Activated T-cell treated with anti-CD3 and anti-CD28 coated beads, Interleukin-2, amount 50 U/mL, for 72 hours (primary cell): Measurements from ENCODE around the gene CA4. TPM values are rescaled to one million over a fixed set of nuclear protein-coding genes. Genes with fewer than 3 reads are reported as not detected.
"Not testable (repeated sequence)": the region's sequence is repeated elsewhere in the genome, so short reads cannot be mapped to it uniquely, and the experiment has no call there.

Experiments used
- ATAC-seq, 2 donors: fragments of 150-1000 bp; cut with Tn5 transposase; replicated peaks in 1 of 2; 2 replicates each; pipeline ENCODE4 v1.10.0; 2021; ENCODE audit warnings: moderate library complexity in 2 of 2, mild to moderate bottlenecking in 1 of 2
- DNase-seq, 2 donors: peaks; one replicate each; pipeline ENCODE4 v3.0.0; 2021 to 2022; ENCODE audit warnings: mixed read lengths in 1 of 2
- H3K27ac Mint-ChIP-seq: one replicate; pipeline ENCODE4 v1.8.0; 2022; ENCODE audit warnings: mild to moderate bottlenecking, moderate library complexity, mixed read lengths
- H3K27me3 Mint-ChIP-seq: one replicate; pipeline ENCODE4 v1.8.0; 2022; ENCODE audit warnings: low read depth, mixed read lengths
- H3K36me3 Mint-ChIP-seq, 2 donors: one replicate each; pipeline ENCODE4 v1.8.0; 2022; ENCODE audit warnings: mixed read lengths in 2 of 2, mild to moderate bottlenecking in 1 of 2; ENCODE audit not compliant: insufficient read depth in 2 of 2
- H3K4me1 Mint-ChIP-seq: one replicate; pipeline ENCODE4 v1.8.0; 2022; ENCODE audit warnings: low read depth, mixed read lengths
- H3K4me3 Mint-ChIP-seq, 2 donors: one replicate each; pipeline ENCODE4 v1.8.0; 2022; ENCODE audit warnings: mild to moderate bottlenecking in 2 of 2, mixed read lengths in 2 of 2, moderate library complexity in 2 of 2
- H3K9me3 Mint-ChIP-seq, 2 donors: one replicate each; pipeline ENCODE4 v1.8.0; 2022; ENCODE audit warnings: mixed read lengths in 2 of 2
- total RNA-seq, 2 donors: library from RNA; stranded (reverse); gene quantifications; one replicate each; pipeline ENCODE4 v1.2.3, GENCODE V29; 2022

The CA4 gene
- total RNA-seq, 2 donors from 2014 or later: not detected

DNA sequence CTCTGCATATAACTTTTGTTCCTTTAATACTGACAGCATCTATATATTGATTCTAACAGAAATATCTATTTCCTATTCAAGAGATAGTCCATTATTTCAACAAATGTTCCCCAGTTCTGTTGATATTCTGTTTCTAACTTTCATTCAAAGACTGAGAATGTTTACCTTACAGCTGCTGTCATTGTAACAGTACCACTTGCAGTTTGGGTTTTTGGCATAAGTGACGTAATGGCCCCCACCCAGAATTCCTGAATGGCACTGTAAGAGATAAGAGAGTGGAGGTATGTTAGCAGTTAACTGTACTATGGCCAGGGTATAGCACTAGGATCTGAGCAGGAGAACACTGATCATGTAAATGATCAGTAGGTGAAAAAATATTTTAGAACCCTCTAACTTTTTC is 30.6 kb downstream of the CA4 start:
- not testable (repeated sequence) for DNase-seq, ATAC-seq, H3K27ac Mint-ChIP-seq, H3K4me3 Mint-ChIP-seq, H3K9me3 Mint-ChIP-seq, H3K36me3 Mint-ChIP-seq, H3K4me1 Mint-ChIP-seq, H3K27me3 Mint-ChIP-seq

DNA sequence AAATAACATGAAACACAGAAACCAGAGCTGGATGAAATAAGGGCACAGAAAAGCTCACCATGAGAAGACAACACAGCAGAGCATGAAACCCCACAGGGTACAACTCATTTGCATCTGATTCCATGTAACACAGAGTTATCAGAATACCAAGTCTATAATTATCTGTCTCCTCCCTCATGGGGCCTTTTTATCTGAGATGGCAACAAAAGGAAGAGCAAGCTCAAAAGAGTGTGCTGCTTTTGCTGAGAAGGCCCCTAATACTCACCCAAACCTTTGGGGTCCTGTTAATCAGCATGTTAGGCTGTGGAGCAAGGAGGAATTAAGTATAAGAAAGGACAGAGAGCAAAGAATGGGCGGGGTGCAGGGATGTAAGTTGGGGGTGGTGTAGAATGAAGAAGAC is 36.6 kb downstream of the CA4 start:
- H3K27me3 Mint-ChIP-seq, DNase-seq, H3K36me3 Mint-ChIP-seq, H3K9me3 Mint-ChIP-seq, H3K27ac Mint-ChIP-seq, H3K4me3 Mint-ChIP-seq, ATAC-seq, H3K4me1 Mint-ChIP-seq: not testable (repeated sequence)

DNA sequence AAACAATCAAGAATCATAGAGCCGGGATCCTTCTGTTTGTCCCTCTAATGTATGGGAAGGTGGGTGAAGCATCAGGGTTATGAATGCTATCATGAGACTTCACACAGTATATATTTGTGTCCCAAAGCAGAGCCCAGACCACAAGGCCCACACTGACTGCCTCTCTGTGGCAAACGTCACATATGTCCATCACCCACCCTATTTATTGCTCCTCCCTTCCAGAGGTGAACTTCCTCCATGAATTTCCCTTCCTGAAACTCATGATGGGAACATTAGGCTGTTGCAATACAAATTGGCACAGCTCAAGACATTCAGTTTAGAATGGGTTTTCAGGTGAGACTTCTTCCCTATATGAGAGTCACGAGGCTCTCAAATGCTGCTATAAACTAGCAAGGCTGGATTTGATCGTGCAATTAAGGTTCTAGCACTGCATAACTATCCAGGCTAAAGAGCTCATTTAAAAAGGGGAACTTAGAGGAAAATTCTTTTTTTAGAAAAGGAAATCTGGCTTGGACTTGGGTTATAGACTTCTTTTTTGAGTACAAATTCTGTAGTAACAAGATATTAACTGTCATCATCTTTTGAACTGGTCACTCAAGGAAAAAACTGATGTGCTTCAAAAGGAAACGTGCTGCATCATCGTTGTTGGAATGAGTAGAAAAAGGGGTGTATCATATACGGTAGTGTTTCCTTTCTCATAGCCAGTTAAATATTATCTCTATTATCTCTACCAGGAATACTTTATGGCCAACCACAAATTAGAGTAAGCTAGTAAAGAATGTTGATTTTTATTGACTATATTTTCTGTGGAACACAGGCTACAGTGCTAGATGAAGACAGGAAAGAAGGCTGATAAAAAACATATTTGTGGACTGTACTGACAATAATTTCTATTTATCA is 37.3 kb downstream of the CA4 start:
- not testable (repeated sequence) for H3K9me3 Mint-ChIP-seq, ATAC-seq, H3K4me3 Mint-ChIP-seq, H3K27ac Mint-ChIP-seq, H3K36me3 Mint-ChIP-seq, H3K27me3 Mint-ChIP-seq, DNase-seq, H3K4me1 Mint-ChIP-seq

DNA sequence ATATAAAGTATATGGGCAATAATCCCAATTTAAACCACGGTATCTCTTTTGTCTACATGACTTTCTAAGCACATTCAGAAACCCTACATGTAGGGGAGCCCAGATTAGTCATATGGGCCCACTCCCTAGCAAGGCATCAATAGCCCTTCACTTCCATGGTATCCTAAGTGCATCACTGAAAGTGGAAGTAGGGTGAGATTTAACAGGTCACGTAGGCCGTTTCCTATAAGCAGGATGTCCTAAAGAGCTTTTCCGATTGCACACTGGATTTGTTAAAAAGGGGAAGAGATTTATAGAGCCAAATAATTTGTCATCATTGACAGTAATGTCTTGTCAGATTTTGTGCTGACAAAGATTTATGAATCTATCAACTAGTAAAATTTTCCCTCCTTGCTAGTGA is 39.0 kb downstream of the CA4 start:
- Mint-ChIP-seq H3K4me3 (no peak overlapping the region), H3K27ac (no peak overlapping the region), H3K4me1 (no peaks in the 10 kb centered on the region), H3K36me3 (peaks cover 2 to 4% of the 10 kb centered on the region in 2 donors), H3K27me3 (no peaks in the 10 kb centered on the region), H3K9me3 (no peaks in the 10 kb centered on the region)
- ATAC-seq (no peak), DNase-seq (no peak)

DNA sequence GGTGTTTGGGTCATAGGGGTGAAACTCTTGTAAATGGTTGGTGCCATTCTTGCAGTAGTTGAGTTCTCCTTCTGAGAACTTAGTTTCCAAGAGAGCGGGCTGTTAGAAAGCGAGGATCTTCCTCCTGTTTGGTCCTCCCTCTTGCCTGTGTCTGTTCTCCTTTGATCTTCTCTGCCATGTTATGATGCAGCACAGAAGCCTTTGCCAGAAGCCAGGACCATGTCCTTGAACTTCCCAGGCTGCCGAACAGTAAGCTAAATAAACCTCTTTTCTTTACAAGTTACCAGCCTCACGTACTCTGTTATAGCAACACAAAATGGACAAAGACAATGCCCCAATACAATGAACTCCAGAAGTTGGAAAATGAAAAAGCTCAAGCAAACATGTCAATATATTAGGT is 40.3 kb downstream of the CA4 start:
- not testable (repeated sequence) for H3K27me3 Mint-ChIP-seq, H3K4me3 Mint-ChIP-seq, H3K36me3 Mint-ChIP-seq, H3K27ac Mint-ChIP-seq, ATAC-seq, H3K9me3 Mint-ChIP-seq, H3K4me1 Mint-ChIP-seq, DNase-seq

- DNase-seq, H3K4me3 Mint-ChIP-seq, H3K27ac Mint-ChIP-seq, ATAC-seq, H3K27me3 Mint-ChIP-seq, H3K9me3 Mint-ChIP-seq, H3K36me3 Mint-ChIP-seq, H3K4me1 Mint-ChIP-seq: not testable (repeated sequence)
Observed at GRCh38 chr17:60193032-60193431, 43.3 kb downstream of the CA4 start.

- Mint-ChIP-seq H3K27ac (no peak overlapping the region), H3K27me3 (no peaks in the 10 kb centered on the region), H3K9me3 (no peaks in the 10 kb centered on the region), H3K4me1 (no peaks in the 10 kb centered on the region), H3K4me3 (no peak overlapping the region), H3K36me3 (peaks cover 0 to 4% of the 10 kb centered on the region in 2 donors)
- no peak for ATAC-seq
- DNase-seq: no peak
Observed at GRCh38 chr17:60193482-60193881, 43.7 kb downstream of the CA4 start.

DNA sequence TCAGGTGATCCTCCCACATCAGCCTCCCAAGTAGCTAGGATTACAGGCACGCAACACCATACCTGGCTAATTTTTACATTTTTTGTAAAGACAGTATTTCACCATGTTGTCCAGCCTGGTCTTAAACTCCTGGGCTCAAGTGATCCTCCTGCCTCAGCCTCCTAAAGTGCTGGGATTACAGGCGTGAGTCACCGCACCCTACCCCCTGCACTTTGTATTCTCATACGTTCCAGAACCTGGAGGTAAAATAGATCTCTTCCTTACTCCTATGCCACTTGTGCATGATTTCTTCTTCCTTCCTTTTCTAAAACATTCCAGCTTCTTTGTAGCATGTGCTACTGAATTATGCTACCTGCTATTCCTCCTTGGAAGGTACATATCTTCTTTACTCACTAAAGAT is 44.4 kb downstream of the CA4 start:
- not testable (repeated sequence) for H3K4me3 Mint-ChIP-seq, H3K36me3 Mint-ChIP-seq, H3K9me3 Mint-ChIP-seq, H3K27ac Mint-ChIP-seq, DNase-seq, ATAC-seq, H3K27me3 Mint-ChIP-seq, H3K4me1 Mint-ChIP-seq

- not testable (repeated sequence) for H3K27me3 Mint-ChIP-seq, H3K27ac Mint-ChIP-seq, H3K4me3 Mint-ChIP-seq, H3K9me3 Mint-ChIP-seq, ATAC-seq, DNase-seq, H3K4me1 Mint-ChIP-seq, H3K36me3 Mint-ChIP-seq
Observed at GRCh38 chr17:60198630-60199029, 48.9 kb downstream of the CA4 start.

GRCh38 chr17:60205782-60206181 is 56.0 kb downstream of the CA4 start:
- H3K27me3 Mint-ChIP-seq, H3K27ac Mint-ChIP-seq, H3K36me3 Mint-ChIP-seq, DNase-seq, ATAC-seq, H3K4me1 Mint-ChIP-seq, H3K9me3 Mint-ChIP-seq, H3K4me3 Mint-ChIP-seq: not testable (repeated sequence)

DNA sequence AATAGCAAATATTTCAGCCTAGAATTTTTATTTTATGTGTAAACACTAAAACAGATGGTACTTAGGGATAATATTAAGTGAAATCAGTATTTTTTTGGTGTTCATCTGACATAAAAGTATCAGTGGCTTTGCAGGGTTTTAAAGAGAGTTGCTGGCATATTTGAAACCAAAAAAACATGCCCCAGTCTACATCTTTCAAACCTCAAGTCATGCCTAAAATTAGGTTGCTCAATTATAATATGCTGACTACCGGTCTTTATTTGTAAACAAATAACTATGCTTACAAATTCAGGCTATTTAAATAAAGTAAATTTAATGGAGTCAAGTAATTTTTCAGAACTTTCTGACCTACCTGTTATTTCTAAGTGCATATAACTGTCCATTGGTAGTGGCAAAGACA is 58.5 kb downstream of the CA4 start:
- not testable (repeated sequence) for H3K4me3 Mint-ChIP-seq, ATAC-seq, H3K27me3 Mint-ChIP-seq, DNase-seq, H3K36me3 Mint-ChIP-seq, H3K4me1 Mint-ChIP-seq, H3K9me3 Mint-ChIP-seq, H3K27ac Mint-ChIP-seq

Other genes starting within 250 kb of the CA4 start
- 10 to 100 TPM; 45.2 to 47.6 TPM for gene RNFT1, start 185.2 kb upstream of the CA4 start, total RNA-seq
- gene HEATR6, start 71.1 kb upstream of the CA4 start, total RNA-seq: 10 to 100 TPM; 27.8 to 36.9 TPM
- 10 to 100 TPM; 42.4 to 48.8 TPM for gene USP32, start 242.2 kb downstream of the CA4 start, total RNA-seq